Neural cell (in vitro differentiated cells): ENCODE data around the gene WNT2B. TPM values are rescaled to one million over a fixed set of nuclear protein-coding genes. Genes with fewer than 3 reads are reported as not detected.

Experiments used
- H2AFZ ChIP-seq: fragments of 200-600, 300-800 bp; sonication (generic), shearing (Covaris generic); 2 replicates; pipeline ENCODE4 v1.6.0; 2014; ENCODE audit warnings: low read depth, mild to moderate bottlenecking, antibody characterized with exemption, low read length, moderate library complexity
- H3F3A ChIP-seq: fragments of 200-600 bp; shearing (Covaris generic); 2 replicates; pipeline ENCODE4 v1.6.1; 2016; ENCODE audit warnings: mild to moderate bottlenecking, moderate library complexity, mixed read lengths, antibody characterized with exemption, low read length; ENCODE audit not compliant: insufficient read depth, poor library complexity, severe bottlenecking
- H3K27ac ChIP-seq: fragments of 200-600, 300-800 bp; sonication (generic), shearing (Covaris generic); 2 replicates; pipeline ENCODE4 v1.5.1; 2014; ENCODE audit warnings: mild to moderate bottlenecking, low read length, moderate library complexity
- H3K27me3 ChIP-seq: fragments of 300-800, 200-600 bp; sonication (generic), shearing (Covaris generic); 2 replicates; pipeline ENCODE4 v1.6.0; 2014; ENCODE audit warnings: mild to moderate bottlenecking, low read depth, low read length, moderate library complexity; ENCODE audit not compliant: insufficient read depth
- H3K36me3 ChIP-seq: fragments of 300-800, 200-600 bp; sonication (generic), shearing (Covaris generic); 2 replicates; pipeline ENCODE4 v1.5.1; 2014; ENCODE audit warnings: mild to moderate bottlenecking, antibody characterized with exemption, low read length, moderate library complexity; ENCODE audit not compliant: insufficient read depth
- H3K4me2 ChIP-seq: fragments of 300-800, 200-600 bp; sonication (generic), shearing (Covaris generic); 2 replicates; pipeline ENCODE4 v1.6.0; 2014; ENCODE audit warnings: mild to moderate bottlenecking, low read length
- H3K4me3 ChIP-seq: fragments of 300-800, 200-600 bp; sonication (generic), shearing (Covaris generic); 2 replicates; pipeline ENCODE4 v1.5.1; 2014; ENCODE audit warnings: mild to moderate bottlenecking, low read length, moderate library complexity
- H3K79me2 ChIP-seq: fragments of 200-600 bp; shearing (Covaris generic); replicated peaks from 2 replicates; pipeline ENCODE4 v1.6.0; 2014; ENCODE audit warnings: mild to moderate bottlenecking, low read length, moderate library complexity; ENCODE audit not compliant: insufficient read depth
- H3K9ac ChIP-seq: fragments of 300-800, 200-600 bp; sonication (generic), shearing (Covaris generic); 2 replicates; pipeline ENCODE4 v1.6.1; 2016; ENCODE audit warnings: mild to moderate bottlenecking, low read length, mixed read lengths
- H3K9me2 ChIP-seq: fragments of 200-600 bp; shearing (Covaris generic); 2 replicates; pipeline ENCODE4 v1.6.1; 2016; ENCODE audit warnings: mild to moderate bottlenecking, low read length, mixed read lengths; ENCODE audit not compliant: insufficient read depth
- H3K9me3 ChIP-seq: fragments of 200-600, 300-800 bp; sonication (generic), shearing (Covaris generic); 2 replicates; pipeline ENCODE4 v1.6.1; 2016; ENCODE audit warnings: mild to moderate bottlenecking, mixed run types, low read length, moderate library complexity, mixed read lengths
- H4K20me1 ChIP-seq: fragments of 200-600 bp; shearing (Covaris generic); 2 replicates; pipeline ENCODE4 v1.6.1; 2016; ENCODE audit warnings: mild to moderate bottlenecking, mixed run types; ENCODE audit not compliant: insufficient read depth
- CTCF ChIP-seq: fragments of 450-650 bp; IDR thresholded peaks from 2 replicates; pipeline ENCODE4 v1.5.1; 2014; ENCODE audit warnings: antibody characterized with exemption, mild to moderate bottlenecking, moderate library complexity; ENCODE audit not compliant: poor library complexity, severe bottlenecking
- EP300 ChIP-seq: fragments of 450-650 bp; conservative IDR thresholded peaks from 2 replicates; pipeline ENCODE4 v1.6.1; 2014; ENCODE audit warnings: antibody characterized with exemption, mild to moderate bottlenecking, moderate library complexity; ENCODE audit not compliant: poor library complexity, severe bottlenecking
- EZH2 ChIP-seq: fragments of 200-600, 300-800 bp; shearing (Covaris generic), sonication (generic); IDR thresholded peaks from 2 replicates; pipeline ENCODE4 v1.6.1; 2014; ENCODE audit warnings: antibody characterized with exemption, low read length, borderline replicate concordance, mild to moderate bottlenecking; ENCODE audit not compliant: insufficient read depth, poor library complexity, severe bottlenecking
- MXI1 ChIP-seq: fragments of 450-650 bp; conservative IDR thresholded peaks from 2 replicates; pipeline ENCODE4 v1.6.1; 2014; ENCODE audit warnings: antibody characterized with exemption, mild to moderate bottlenecking; ENCODE audit not compliant: poor library complexity, severe bottlenecking
- POLR2AphosphoS5 ChIP-seq: IDR thresholded peaks from 2 replicates; pipeline ENCODE4 v1.6.1; 2012
- RAD21 ChIP-seq: fragments of 450-650 bp; conservative IDR thresholded peaks from 2 replicates; pipeline ENCODE4 v1.6.1; 2014; ENCODE audit warnings: antibody characterized with exemption, mild to moderate bottlenecking, moderate library complexity
- REST ChIP-seq: IDR thresholded peaks from 2 replicates; pipeline ENCODE4 v1.6.1; 2012; ENCODE audit warnings: borderline replicate concordance
- SMC3 ChIP-seq: fragments of 450-650 bp; conservative IDR thresholded peaks from 2 replicates; pipeline ENCODE4 v1.6.1; 2014; ENCODE audit warnings: antibody characterized with exemption, mild to moderate bottlenecking, moderate library complexity; ENCODE audit not compliant: poor library complexity
- TAF1 ChIP-seq: IDR thresholded peaks from 2 replicates; pipeline ENCODE4 v1.6.1; 2012; ENCODE audit warnings: low read depth
- polyA plus RNA-seq: library from polyadenylated mRNA; depleted of rRNA; stranded (reverse); fragments of >200 nt; gene quantifications from 2 replicates; pipeline ENCODE4 v1.2.3, GENCODE V29; 2014

Gene WNT2B
- polyA plus RNA-seq, 1 donor from 2014 or later: 3.1 TPM

- Histone ChIP-seq H3K9me3 (no peaks in the 10 kb centered on the region), H3K9ac (no peak overlapping the region), H3K9me2 (no peaks in the 10 kb centered on the region), H4K20me1 (no peaks in the 10 kb centered on the region), H3K4me3 (no peak overlapping the region), H3K36me3 (no peaks in the 10 kb centered on the region), H3K27me3 (no peaks in the 10 kb centered on the region), H3F3A (no peaks in the 10 kb centered on the region), H3K27ac (no peak overlapping the region), H2AFZ (no peak overlapping the region), H3K79me2 (no peaks in the 10 kb centered on the region), H3K4me2 (no peak overlapping the region)
- TF ChIP-seq TAF1 (no peak), EP300 (no peak), CTCF (no peak), SMC3 (no peak), POLR2AphosphoS5 (no peak), REST (no peak), MXI1 (no peak), EZH2 (no peak), RAD21 (no peak)
Observed at GRCh38 chr1:112557385-112557784, 48.6 kb downstream of the WNT2B start.

- Histone ChIP-seq H3K79me2 (no peaks in the 10 kb centered on the region), H4K20me1 (no peaks in the 10 kb centered on the region), H3K9me3 (no peaks in the 10 kb centered on the region), H3K27me3 (no peaks in the 10 kb centered on the region), H3F3A (no peaks in the 10 kb centered on the region), H3K27ac (no peak overlapping the region), H3K9me2 (no peaks in the 10 kb centered on the region), H3K4me2 (no peak overlapping the region), H3K4me3 (no peak overlapping the region), H3K36me3 (no peaks in the 10 kb centered on the region), H3K9ac (no peak overlapping the region), H2AFZ (no peak overlapping the region)
- TF ChIP-seq POLR2AphosphoS5: no peak
Observed at GRCh38 chr1:112558634-112559033, 49.9 kb downstream of the WNT2B start.

- Histone ChIP-seq H4K20me1 (no peaks in the 10 kb centered on the region), H3K27me3 (no peaks in the 10 kb centered on the region), H3K4me2 (no peak overlapping the region), H3K27ac (no peak overlapping the region), H3K79me2 (no peaks in the 10 kb centered on the region), H3K9me3 (no peaks in the 10 kb centered on the region), H3K9me2 (no peaks in the 10 kb centered on the region), H3F3A (no peaks in the 10 kb centered on the region), H3K36me3 (peaks cover 4% of the 10 kb centered on the region), H3K4me3 (no peak overlapping the region), H2AFZ (no peak overlapping the region), H3K9ac (no peak overlapping the region)
- TF ChIP-seq EP300 (no peak), RAD21 (no peak), MXI1 (no peak), SMC3 (no peak), TAF1 (no peak), CTCF (no peak), EZH2 (no peak), REST (no peak), POLR2AphosphoS5 (no peak)
Observed at GRCh38 chr1:112563341-112563740, 54.6 kb downstream of the WNT2B start.
